HG03520 (cell line): ENCODE data around the gene ZFC3H1.
"Not testable (repeated sequence)": the region's sequence is repeated elsewhere in the genome, so short reads cannot be mapped to it uniquely, and the experiment has no call there.

Experiments
- ATAC-seq: cut with Tn5 transposase; IDR thresholded peaks from one replicate; pipeline ENCODE4 v1.9.1; 2021; ENCODE audit warnings: mild to moderate bottlenecking, moderate library complexity; ENCODE audit not compliant: unreplicated experiment

The ZFC3H1 gene

DNA sequence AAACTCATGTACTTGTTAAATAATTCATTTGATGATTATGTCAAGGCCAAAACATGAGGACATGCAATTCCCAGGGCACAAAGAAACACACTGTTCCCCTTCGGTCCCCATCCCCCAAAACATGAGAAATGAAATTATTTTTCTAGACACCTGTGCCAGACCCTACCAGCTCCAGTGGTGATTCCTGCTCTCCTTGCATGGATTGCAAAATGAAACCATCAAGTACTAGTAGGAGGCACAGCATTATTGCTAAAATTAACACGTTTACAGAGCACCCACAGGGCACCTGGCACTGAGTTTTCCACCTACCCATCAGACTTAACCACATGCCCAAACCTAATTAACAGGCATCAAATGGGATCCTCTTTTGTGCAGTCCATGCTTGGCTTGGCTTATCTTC, 76.6 kb downstream of the ZFC3H1 start:
- no peak for ATAC-seq

DNA sequence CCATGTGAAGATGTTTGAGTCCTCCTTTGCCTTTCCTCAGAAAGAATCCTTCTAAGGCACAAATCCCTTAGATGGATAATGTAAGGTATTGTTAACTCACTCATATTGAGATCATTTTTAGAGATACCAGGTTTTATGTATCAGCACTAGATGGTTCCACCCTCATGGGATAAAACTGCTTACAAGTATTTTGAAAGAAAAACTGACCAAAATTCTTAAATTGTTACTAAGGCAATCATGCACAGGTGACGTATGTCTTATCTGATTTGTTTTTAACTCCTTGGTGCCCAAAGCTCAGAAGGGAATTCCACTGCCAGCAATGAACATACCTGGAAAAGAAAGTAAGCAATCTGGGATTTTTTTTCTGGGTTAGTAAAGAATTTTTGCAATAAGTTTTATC, 78.4 kb downstream of the ZFC3H1 start:
- no peak for ATAC-seq

DNA sequence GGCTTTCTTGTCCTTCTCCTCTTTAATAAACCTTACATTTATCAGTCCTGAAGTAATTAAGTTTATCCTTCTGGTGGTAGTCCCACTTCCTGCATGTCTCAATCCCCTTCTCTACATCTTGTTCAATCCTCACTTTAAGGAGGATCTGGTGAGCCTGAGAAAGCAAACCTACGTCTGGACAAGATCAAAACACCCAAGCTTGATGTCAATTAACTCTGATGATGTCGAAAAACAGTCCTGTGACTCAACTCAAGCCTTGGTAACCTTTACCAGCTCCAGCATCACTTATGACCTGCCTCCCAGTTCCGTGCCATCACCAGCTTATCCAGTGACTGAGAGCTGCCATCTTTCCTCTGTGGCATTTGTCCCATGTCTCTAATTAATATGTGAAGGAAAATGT, 79.3 kb downstream of the ZFC3H1 start:
- no peak for ATAC-seq

DNA sequence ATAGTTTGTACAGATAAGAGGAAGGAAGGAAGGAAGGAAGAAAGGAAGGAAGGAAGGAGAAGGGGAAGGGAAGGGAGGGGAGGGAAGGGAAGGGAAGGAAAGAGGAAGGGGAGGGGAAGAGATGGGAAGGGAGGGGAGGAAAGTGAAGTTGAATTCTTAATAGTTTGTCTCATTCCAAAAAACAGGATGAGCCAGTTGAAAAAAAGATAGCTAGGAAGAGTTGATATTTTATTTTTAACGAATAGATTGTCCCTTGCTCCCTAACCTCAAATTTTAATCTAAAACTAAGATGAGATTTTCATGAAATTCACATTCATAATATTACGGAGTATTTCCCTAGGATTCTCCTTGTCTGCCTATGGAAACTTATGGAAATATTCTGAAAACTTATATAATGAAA, 80.7 kb downstream of the ZFC3H1 start:
- no peak for ATAC-seq

DNA sequence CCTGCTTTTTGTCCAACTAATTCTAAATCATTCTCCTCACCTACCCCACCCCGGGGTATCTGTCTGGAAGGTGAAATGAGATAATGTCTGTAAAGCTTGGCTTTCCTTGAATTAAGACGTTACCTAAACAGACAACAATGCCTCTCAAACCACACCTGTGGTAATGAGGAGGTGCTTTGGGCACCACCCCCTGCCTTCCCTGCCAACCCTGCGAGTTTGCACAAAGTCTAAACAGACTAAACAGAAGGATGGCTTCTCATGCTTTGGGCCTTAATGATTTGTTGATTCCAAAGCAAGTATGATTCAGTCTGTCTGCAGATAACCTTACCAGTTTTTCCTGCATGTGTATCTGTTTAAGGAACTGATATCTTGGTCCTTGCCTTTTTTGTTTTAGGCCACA, 82.4 kb downstream of the ZFC3H1 start:
- no peak for ATAC-seq

DNA sequence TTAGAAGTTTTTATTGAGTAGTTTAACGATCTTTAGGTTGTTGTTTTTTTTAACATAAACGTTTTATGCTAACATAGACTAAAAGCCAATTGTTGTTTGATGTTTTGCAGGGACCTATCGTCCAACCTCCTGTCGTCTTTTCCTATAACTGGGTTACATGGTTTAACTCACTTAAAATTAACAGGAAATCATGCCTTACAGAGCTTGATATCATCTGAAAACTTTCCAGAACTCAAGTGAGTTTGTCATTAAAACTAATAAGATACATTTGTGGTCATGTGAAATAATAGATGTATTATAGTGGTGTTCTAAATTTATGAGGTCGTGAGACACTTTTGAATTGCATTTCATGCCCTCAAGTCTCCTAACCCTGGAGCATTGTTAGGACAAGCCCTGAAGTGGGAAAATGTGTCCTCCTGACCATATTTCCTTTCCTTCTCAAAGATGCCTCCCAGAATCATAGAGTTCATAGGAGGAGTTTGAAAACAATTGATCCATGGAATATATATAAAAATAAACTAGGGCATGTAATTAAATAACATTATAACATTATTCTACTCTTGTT, 84.9 kb downstream of the ZFC3H1 start:
- ATAC-seq: no peak

DNA sequence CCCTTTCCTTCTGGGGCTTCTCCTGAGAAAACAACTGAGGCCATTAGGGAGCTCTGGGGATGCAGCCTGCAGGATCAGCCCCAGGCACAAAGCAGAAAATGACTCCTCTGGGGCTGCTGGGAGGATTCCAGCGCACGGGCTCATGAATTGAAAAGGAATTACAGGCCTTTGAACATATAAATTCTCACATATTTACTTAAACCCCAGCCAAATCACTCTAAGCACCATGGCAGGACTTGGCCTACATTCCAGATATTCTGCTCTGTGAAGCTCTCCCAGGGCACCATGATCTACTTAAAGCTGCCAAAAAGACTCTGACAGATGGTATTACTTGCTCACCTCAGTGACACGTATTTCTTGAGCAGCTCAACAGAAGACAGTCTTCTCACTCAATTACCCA, 87.2 kb downstream of the ZFC3H1 start:
- no peak for ATAC-seq

DNA sequence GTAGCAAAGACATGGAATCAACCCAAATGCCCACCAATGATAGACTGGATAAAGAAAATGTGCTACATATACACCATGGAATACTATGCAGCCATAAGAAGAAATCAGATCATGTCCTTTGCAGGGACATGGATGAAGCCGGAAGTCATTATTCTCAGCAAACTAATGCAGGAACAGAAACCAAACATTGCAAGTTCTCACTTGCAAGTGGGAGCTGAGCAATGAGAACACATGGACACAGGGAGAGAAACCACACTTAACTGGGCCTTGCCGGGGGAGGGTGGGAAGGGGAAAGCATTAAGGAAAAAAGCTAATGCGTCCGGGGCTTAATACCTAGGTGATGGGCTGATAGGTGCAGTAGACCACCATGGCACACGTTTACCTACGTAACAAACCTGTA, 93.8 kb downstream of the ZFC3H1 start:
- not testable (repeated sequence) for ATAC-seq

DNA sequence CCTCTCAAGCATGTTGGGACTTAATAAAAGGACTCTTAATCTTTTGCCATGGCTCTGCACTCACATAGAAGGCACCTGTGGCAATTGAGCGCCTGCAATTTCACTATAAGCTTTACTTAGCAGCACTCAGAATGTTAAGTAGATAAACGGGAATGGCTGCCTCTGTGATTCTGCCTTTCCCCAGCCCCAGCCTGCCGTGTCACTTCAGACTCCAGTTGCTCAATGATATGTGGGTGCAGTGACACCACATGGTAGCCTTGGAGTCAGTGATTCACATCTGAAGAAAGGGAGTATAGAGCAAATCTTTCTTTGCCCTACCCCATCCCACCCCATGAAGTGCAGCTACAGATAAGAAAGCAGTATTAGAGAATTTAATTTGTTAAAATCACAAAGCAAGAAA, 96.1 kb downstream of the ZFC3H1 start:
- ATAC-seq: no peak

DNA sequence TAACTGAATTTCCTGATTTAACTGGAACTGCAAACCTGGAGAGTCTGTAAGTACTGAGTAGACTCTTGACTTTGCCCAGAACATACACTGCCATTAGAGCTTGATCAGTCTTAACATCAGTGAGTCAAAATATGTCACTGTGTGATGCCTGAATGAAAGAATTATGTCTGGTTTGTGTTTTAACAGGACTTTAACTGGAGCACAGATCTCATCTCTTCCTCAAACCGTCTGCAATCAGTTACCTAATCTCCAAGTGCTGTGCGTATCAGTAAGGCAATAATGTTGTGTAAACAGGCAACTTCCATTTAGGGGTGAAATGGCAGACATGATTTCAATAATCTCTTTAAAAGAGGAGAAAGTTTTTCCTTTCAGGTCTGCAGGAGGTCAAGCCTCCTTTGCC, 97.0 kb downstream of the ZFC3H1 start:
- ATAC-seq: no peak

DNA sequence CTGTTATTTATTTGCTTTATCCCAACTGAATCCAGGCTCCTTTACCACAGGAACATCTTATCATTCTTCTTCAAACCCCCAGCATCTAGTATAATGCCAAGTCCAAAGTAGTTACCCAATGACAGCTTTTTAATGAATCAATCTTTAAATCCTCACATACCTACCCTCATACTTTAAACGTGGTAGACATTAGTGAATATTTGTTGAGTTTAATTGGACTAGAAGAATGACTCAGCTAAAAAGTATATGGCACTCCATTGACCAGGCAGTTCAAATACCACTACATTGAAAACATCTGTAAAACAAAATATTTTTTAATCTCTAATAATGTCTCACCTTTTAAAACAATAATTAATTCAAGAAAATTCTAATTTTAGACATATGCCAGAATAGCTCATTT, 98.1 kb downstream of the ZFC3H1 start:
- no peak for ATAC-seq

DNA sequence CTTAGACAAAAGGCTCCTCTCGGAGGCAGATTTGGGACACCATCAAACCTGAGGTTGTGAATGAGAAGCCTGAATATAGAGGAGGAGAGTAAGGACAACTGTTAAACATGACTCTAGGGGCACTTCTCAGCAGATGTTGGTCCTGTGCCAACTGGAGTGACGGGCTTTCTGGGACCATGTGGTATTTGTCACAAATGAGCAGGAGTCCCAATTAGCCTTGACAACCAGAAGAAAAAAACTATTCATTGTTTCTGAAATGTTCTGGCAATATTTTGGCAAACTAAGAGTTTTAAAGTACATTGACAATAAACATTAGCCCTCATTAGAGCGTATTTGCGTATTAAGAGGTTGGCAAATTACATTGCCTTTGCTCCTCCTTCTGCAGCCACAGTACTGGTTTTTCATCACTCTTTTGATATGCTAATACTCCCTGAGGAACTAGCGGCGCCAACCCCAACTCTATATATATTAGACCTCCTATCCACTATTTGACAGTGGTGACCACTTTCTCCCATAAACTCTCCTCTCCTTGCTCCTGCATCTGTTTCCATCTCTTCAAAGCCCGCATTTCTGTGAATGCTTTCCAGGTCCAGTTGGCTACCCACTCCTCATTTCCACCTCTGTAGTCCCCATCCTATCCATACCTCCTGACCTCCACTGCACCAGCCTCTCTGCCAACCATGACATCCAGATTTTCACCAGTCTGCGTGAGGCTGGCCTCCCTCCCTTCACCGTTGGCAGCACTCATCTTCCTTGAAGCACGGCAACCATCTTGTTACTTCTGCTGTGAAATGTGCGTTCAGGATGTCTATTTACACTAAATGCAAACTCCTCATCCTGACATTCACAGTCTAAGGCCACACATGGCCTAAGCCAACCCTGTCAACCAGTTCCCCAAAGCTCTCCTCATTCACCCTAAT, 100.7 kb downstream of the ZFC3H1 start:
- no peak for ATAC-seq
